HK-2 (cell line): ENCODE data around the gene HSD17B2.
"Not testable (repeated sequence)": the region's sequence is repeated elsewhere in the genome, so short reads cannot be mapped to it uniquely, and the experiment has no call there.

Source experiments
- DNase-seq: peaks from one replicate; pipeline ENCODE4 v3.0.0-alpha.2; 2018; ENCODE audit not compliant: unreplicated experiment

The HSD17B2 gene

GRCh38 chr16:82081264-82081663 lies 46.2 kb downstream of the HSD17B2 start:
- DNase-seq, result no peak

- no peak for DNase-seq
Measured at GRCh38 chr16:82082097-82082496, 47.0 kb downstream of the HSD17B2 start.

- DNase-seq, result no peak
Measured at GRCh38 chr16:82082543-82083244, 47.6 kb downstream of the HSD17B2 start.

- no peak for DNase-seq
Measured at GRCh38 chr16:82083710-82084353, 48.8 kb downstream of the HSD17B2 start.

- DNase-seq, result no peak
Measured at GRCh38 chr16:82085011-82085779, 50.1 kb downstream of the HSD17B2 start.

- DNase-seq, result no peak
Measured at GRCh38 chr16:82088483-82088882, 53.4 kb downstream of the HSD17B2 start.

GRCh38 chr16:82091241-82091640 lies 56.2 kb downstream of the HSD17B2 start:
- no peak for DNase-seq

- DNase-seq, result no peak
Measured at GRCh38 chr16:82092711-82093110, 57.7 kb downstream of the HSD17B2 start.

- no peak for DNase-seq
Measured at GRCh38 chr16:82093666-82094300, 58.7 kb downstream of the HSD17B2 start.

GRCh38 chr16:82094942-82095540 lies 60.0 kb downstream of the HSD17B2 start:
- DNase-seq, result no peak

GRCh38 chr16:82096641-82097040 lies 61.6 kb downstream of the HSD17B2 start:
- no peak for DNase-seq

GRCh38 chr16:82105107-82105506 lies 70.1 kb downstream of the HSD17B2 start:
- no peak for DNase-seq

- DNase-seq, result no peak
Measured at GRCh38 chr16:82108100-82108499, 73.0 kb downstream of the HSD17B2 start.

GRCh38 chr16:82108774-82109173 lies 73.7 kb downstream of the HSD17B2 start:
- DNase-seq, result peak; percentile 5

GRCh38 chr16:82109266-82109665 lies 74.2 kb downstream of the HSD17B2 start:
- not testable (repeated sequence) for DNase-seq

GRCh38 chr16:82111944-82112343 lies 76.9 kb downstream of the HSD17B2 start:
- DNase-seq, result no peak

- DNase-seq, result no peak
Measured at GRCh38 chr16:82113741-82114140, 78.7 kb downstream of the HSD17B2 start.

GRCh38 chr16:82116535-82116934 lies 81.5 kb downstream of the HSD17B2 start:
- DNase-seq, result no peak

GRCh38 chr16:82118749-82119148 lies 83.7 kb downstream of the HSD17B2 start:
- DNase-seq, result no peak

- DNase-seq, result no peak
Measured at GRCh38 chr16:82119405-82119804, 84.4 kb downstream of the HSD17B2 start.

- no peak for DNase-seq
Measured at GRCh38 chr16:82124651-82125050, 89.6 kb downstream of the HSD17B2 start.

- DNase-seq, result no peak
Measured at GRCh38 chr16:82129881-82130280, 94.8 kb downstream of the HSD17B2 start.
